ENCODE results near the gene ATP10A.

ATP10A gene

GRCh38 chr15:25671132-25671531 is 192.0 kb downstream of the ATP10A start:
- Mint-ChIP-seq H3K4me1 (peaks cover 46% of the 10 kb centered on the region), H3K9me3 (no peaks in the 10 kb centered on the region), H3K27me3 (ENCODE audit: low read depth) (peaks cover 9% of the 10 kb centered on the region), H3K4me3 (peak overlapping the region; percentile 22 to 76 (median 69)), H3K27ac (peak overlapping the region; percentile 72 to 90 (median 76)), H3K36me3 (ENCODE audit: low read depth) (no peaks in the 10 kb centered on the region)
- no peak for TF ChIP-seq CTCF (IDR thresholded peaks at IDR 0.05; ENCODE audit: unreplicated experiment in 3 of 3)

GRCh38 chr15:25670621-25671020 is 192.5 kb downstream of the ATP10A start:
- no peaks in the 10 kb centered on the region for H3K36me3 Mint-ChIP-seq (ENCODE audit: low read depth)
- peak overlapping the region; percentile 69 to 79 (median 76) for H3K4me3 Mint-ChIP-seq
- no peak for TF ChIP-seq CTCF (IDR thresholded peaks at IDR 0.05; ENCODE audit: unreplicated experiment in 3 of 3)
- H3K9me3 Mint-ChIP-seq: no peaks in the 10 kb centered on the region
- H3K4me1 Mint-ChIP-seq: peaks cover 46% of the 10 kb centered on the region
- H3K27me3 Mint-ChIP-seq (ENCODE audit: low read depth): peaks cover 9% of the 10 kb centered on the region
- peak overlapping the region; percentile 72 to 90 (median 76) for H3K27ac Mint-ChIP-seq

- H3K9me3 Mint-ChIP-seq: no peaks in the 10 kb centered on the region
- peaks cover 9% of the 10 kb centered on the region for H3K27me3 Mint-ChIP-seq (ENCODE audit: low read depth)
- H3K4me3 Mint-ChIP-seq: peak overlapping the region; percentile 69 to 79 (median 76)
- H3K27ac Mint-ChIP-seq: peak overlapping the region; percentile 72 to 90 (median 76)
- H3K4me1 Mint-ChIP-seq: peaks cover 44% of the 10 kb centered on the region
- TF ChIP-seq CTCF (IDR thresholded peaks at IDR 0.05; ENCODE audit: unreplicated experiment in 3 of 3): no peak
- H3K36me3 Mint-ChIP-seq (ENCODE audit: low read depth): no peaks in the 10 kb centered on the region
Observed at GRCh38 chr15:25670025-25670554, 193.0 kb downstream of the ATP10A start.

- Mint-ChIP-seq H3K4me1 (peaks cover 41% of the 10 kb centered on the region), H3K27ac (no peak overlapping the region), H3K9me3 (no peaks in the 10 kb centered on the region), H3K27me3 (ENCODE audit: low read depth) (peaks cover 9% of the 10 kb centered on the region), H3K4me3 (no peak overlapping the region), H3K36me3 (ENCODE audit: low read depth) (no peaks in the 10 kb centered on the region)
- TF ChIP-seq CTCF (IDR thresholded peaks at IDR 0.05; ENCODE audit: unreplicated experiment in 3 of 3): no peak
Observed at GRCh38 chr15:25668901-25669300, 194.2 kb downstream of the ATP10A start.

- no peak for TF ChIP-seq CTCF (IDR thresholded peaks at IDR 0.05; ENCODE audit: unreplicated experiment in 3 of 3)
- Mint-ChIP-seq H3K4me3 (no peak overlapping the region), H3K27ac (no peak overlapping the region), H3K4me1 (peaks cover 36% of the 10 kb centered on the region), H3K27me3 (ENCODE audit: low read depth) (peaks cover 4% of the 10 kb centered on the region), H3K9me3 (no peaks in the 10 kb centered on the region), H3K36me3 (ENCODE audit: low read depth) (no peaks in the 10 kb centered on the region)
Observed at GRCh38 chr15:25668236-25668795, 194.8 kb downstream of the ATP10A start.

GRCh38 chr15:25667829-25668228 is 195.3 kb downstream of the ATP10A start:
- peaks cover 35% of the 10 kb centered on the region for H3K4me1 Mint-ChIP-seq
- no peaks in the 10 kb centered on the region for H3K36me3 Mint-ChIP-seq (ENCODE audit: low read depth)
- no peak overlapping the region for H3K27ac Mint-ChIP-seq
- no peak for TF ChIP-seq CTCF (IDR thresholded peaks at IDR 0.05; ENCODE audit: unreplicated experiment in 3 of 3)
- H3K4me3 Mint-ChIP-seq: no peak overlapping the region
- no peaks in the 10 kb centered on the region for H3K9me3 Mint-ChIP-seq
- peaks cover 7% of the 10 kb centered on the region for H3K27me3 Mint-ChIP-seq (ENCODE audit: low read depth)

Data from nephron (organoid).